Measurements from ENCODE around the gene OR6S1.

- TF ChIP-seq CTCF (IDR thresholded peaks at IDR 0.05) (no peak), POLR2AphosphoS5 (IDR thresholded peaks at IDR 0.05; ENCODE audit: insufficient read depth in 1 of 2, low read depth in 1 of 2) (no peak)
Measured at GRCh38 chr14:20659813-20660395, 18.4 kb upstream of the OR6S1 start.

All from vagina (tissue), 2 donors.